Glutamatergic neuron (in vitro differentiated cells): ENCODE measurements around the gene GNL2. TPM values are rescaled to one million over a fixed set of nuclear protein-coding genes. Genes with fewer than 3 reads are reported as not detected.
A peak's percentile ranks its signal among the peaks of the same experiment; 100 is the strongest.

Experiments used
- DNase-seq: peaks from one replicate; pipeline ENCODE4 v3.0.0; 2022
- H3K27ac Mint-ChIP-seq: one replicate; pipeline ENCODE4 v1.8.0; 2020; ENCODE audit warnings: mild to moderate bottlenecking, mixed read lengths, inconsistent platforms; ENCODE audit not compliant: unreplicated experiment
- H3K27me3 Mint-ChIP-seq: one replicate; pipeline ENCODE4 v1.8.0; 2020; ENCODE audit warnings: mild to moderate bottlenecking, moderate library complexity, mixed read lengths, inconsistent platforms; ENCODE audit not compliant: unreplicated experiment
- H3K36me3 Mint-ChIP-seq: one replicate; pipeline ENCODE4 v1.8.0; 2020; ENCODE audit warnings: mild to moderate bottlenecking, mixed read lengths, inconsistent platforms; ENCODE audit not compliant: unreplicated experiment
- H3K4me1 Mint-ChIP-seq: one replicate; pipeline ENCODE4 v1.8.0; 2020; ENCODE audit warnings: mild to moderate bottlenecking, low read depth, mixed read lengths, inconsistent platforms; ENCODE audit not compliant: unreplicated experiment
- H3K4me3 Mint-ChIP-seq: one replicate; pipeline ENCODE4 v1.8.0; 2020; ENCODE audit warnings: mild to moderate bottlenecking, mixed read lengths, inconsistent platforms; ENCODE audit not compliant: unreplicated experiment
- H3K9me3 Mint-ChIP-seq: one replicate; pipeline ENCODE4 v1.8.0; 2020; ENCODE audit warnings: mild to moderate bottlenecking, moderate library complexity, mixed read lengths, inconsistent platforms; ENCODE audit not compliant: unreplicated experiment
- total RNA-seq: library from RNA; stranded (reverse); fragmentation: NEBNext Ultra II Directional; extraction: Animal tissue kit (Norgen Biotek cat#: 25700); gene quantifications from one replicate; pipeline ENCODE4 v1.2.1, GENCODE V29; 2021; ENCODE audit not compliant: unreplicated experiment
- TF ChIP-seq, protein P1 (sequence below): fragments of 200-600 bp; sonication (generic); IDR thresholded peaks from one replicate; pipeline ENCODE4 v1.5.0; 2021; ENCODE audit not compliant: partially characterized antibody, unreplicated experiment

Gene GNL2
- total RNA-seq, 1 donor from 2014 or later = 50.0 TPM

DNA sequence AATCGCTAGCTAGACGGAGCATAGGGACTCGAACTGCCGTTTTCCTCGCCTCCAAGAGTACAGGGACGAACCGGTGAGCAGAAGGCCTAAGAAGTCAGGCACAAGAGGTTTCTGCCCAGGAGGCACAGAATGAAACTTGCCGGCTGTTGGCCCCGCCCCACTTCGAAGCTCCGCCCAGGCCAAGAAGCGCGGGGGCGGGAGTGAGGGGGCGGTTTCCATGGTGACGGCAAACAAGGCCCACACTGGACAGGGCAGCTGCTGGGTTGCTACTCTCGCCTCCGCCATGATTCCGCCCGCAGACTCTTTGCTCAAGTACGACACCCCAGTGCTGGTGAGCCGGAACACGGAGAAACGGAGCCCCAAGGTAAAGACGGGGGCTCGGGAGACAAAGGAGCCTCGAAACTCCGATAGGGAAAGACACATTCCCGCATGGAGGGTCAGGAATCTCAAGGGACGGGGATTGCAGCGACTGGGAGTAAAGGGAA is 39.0 kb downstream of the GNL2 start, which contains the start of gene DNALI1:
Gene DNALI1 (plus strand): TSS at position 229 of the 485 bp plus-strand sequence. CDS start 55 bp downstream, at position 284.
- Mint-ChIP-seq H3K4me3 (peak within 1 kb of the TSS; percentile 88), H3K4me1 (peaks cover 25% of the 10 kb centered on the region), H3K9me3 (peaks cover 12% of the 10 kb centered on the region), H3K27me3 (peaks cover 4% of the 10 kb centered on the region), H3K36me3 (no peaks in the 10 kb centered on the region), H3K27ac (peak within 1 kb of the TSS; percentile 85)
- DNase-seq = peak; percentile 93
- TF ChIP-seq, protein P1, sequence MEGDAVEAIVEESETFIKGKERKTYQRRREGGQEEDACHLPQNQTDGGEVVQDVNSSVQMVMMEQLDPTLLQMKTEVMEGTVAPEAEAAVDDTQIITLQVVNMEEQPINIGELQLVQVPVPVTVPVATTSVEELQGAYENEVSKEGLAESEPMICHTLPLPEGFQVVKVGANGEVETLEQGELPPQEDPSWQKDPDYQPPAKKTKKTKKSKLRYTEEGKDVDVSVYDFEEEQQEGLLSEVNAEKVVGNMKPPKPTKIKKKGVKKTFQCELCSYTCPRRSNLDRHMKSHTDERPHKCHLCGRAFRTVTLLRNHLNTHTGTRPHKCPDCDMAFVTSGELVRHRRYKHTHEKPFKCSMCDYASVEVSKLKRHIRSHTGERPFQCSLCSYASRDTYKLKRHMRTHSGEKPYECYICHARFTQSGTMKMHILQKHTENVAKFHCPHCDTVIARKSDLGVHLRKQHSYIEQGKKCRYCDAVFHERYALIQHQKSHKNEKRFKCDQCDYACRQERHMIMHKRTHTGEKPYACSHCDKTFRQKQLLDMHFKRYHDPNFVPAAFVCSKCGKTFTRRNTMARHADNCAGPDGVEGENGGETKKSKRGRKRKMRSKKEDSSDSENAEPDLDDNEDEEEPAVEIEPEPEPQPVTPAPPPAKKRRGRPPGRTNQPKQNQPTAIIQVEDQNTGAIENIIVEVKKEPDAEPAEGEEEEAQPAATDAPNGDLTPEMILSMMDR = no peak

DNA sequence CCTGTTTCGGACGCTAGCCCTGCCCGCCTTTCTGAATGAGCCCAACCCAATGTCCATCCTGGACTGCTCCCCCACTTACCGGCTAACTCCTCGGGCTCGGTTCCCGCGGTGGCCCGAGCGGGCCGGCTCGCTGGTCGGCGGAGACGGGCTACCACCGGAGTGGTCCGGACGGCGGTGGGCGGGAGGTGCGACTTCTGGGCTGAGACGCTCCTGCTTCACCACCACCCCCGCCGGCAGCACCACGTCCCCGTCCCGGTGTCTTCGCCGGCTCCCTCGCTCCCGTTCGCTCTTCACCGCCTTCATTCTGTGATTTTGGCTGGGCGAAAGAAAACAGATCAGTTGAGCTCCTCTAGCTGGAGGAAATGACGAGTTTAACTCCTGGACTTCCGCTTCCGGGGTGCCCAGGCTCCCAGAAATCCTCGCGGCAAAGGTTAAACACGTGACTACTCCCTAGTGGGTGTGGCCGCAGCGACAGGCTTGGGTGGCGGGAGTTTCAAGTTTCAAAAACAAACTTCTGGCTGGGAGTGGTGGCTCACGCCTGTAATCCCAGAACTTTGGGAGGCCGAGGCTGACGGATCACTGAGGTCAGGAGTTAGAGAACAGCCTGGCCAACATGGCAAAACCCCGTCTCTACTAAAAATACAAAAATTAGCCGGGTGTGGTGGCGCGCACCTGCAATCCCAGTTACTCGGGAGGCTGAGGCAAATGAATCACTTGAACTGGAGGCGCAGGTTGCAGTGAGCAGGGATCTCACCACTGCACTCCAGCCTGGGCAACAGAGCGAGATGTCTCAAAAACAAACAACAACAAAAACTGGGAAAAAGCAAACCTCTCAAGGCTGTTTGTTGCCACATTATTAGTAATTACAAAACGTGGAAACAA is 41.6 kb downstream of the GNL2 start, which contains the start of gene SNIP1:
Gene SNIP1 (minus strand): TSS at position 367 of the 882 bp plus-strand sequence. CDS start 64 bp downstream, at position 303.
- TF ChIP-seq, protein P1 = no peak
- peak; percentile 85 for DNase-seq
- Mint-ChIP-seq H3K36me3 (no peaks in the 10 kb centered on the region), H3K4me3 (peak within 1 kb of the TSS; percentile 98), H3K27me3 (peaks cover 2% of the 10 kb centered on the region), H3K9me3 (peaks cover 7% of the 10 kb centered on the region), H3K27ac (peak within 1 kb of the TSS; percentile 49), H3K4me1 (peaks cover 25% of the 10 kb centered on the region)

GRCh38 chr1:37553598-37553926 is 42.2 kb downstream of the GNL2 start:
- peak overlapping the region; percentile 49 for H3K27ac Mint-ChIP-seq
- H3K36me3 Mint-ChIP-seq = no peaks in the 10 kb centered on the region
- H3K27me3 Mint-ChIP-seq = peaks cover 2% of the 10 kb centered on the region
- peaks cover 7% of the 10 kb centered on the region for H3K9me3 Mint-ChIP-seq
- H3K4me1 Mint-ChIP-seq = peaks cover 24% of the 10 kb centered on the region
- TF ChIP-seq, protein P1 = no peak
- H3K4me3 Mint-ChIP-seq = peak overlapping the region; percentile 98
- DNase-seq = no peak

GRCh38 chr1:37549341-37549740 is 46.4 kb downstream of the GNL2 start:
- H3K4me3 Mint-ChIP-seq = no peak overlapping the region
- H3K4me1 Mint-ChIP-seq = peaks cover 10% of the 10 kb centered on the region
- DNase-seq = no peak
- H3K9me3 Mint-ChIP-seq = no peaks in the 10 kb centered on the region
- no peak overlapping the region for H3K27ac Mint-ChIP-seq
- H3K27me3 Mint-ChIP-seq = peaks cover 2% of the 10 kb centered on the region
- H3K36me3 Mint-ChIP-seq = no peaks in the 10 kb centered on the region
- TF ChIP-seq, protein P1 = no peak

GRCh38 chr1:37545019-37545418 is 50.7 kb downstream of the GNL2 start:
- H3K9me3 Mint-ChIP-seq = no peaks in the 10 kb centered on the region
- H3K36me3 Mint-ChIP-seq = no peaks in the 10 kb centered on the region
- no peak overlapping the region for H3K27ac Mint-ChIP-seq
- DNase-seq = no peak
- no peak overlapping the region for H3K4me3 Mint-ChIP-seq
- TF ChIP-seq, protein P1 = no peak
- H3K27me3 Mint-ChIP-seq = no peaks in the 10 kb centered on the region
- no peaks in the 10 kb centered on the region for H3K4me1 Mint-ChIP-seq
